Measurements from ENCODE around the gene KRTAP1-1.
"Not testable (repeated sequence)": the region's sequence is repeated elsewhere in the genome, so short reads cannot be mapped to it uniquely, and the experiment has no call there.

KRTAP1-1 gene

DNA sequence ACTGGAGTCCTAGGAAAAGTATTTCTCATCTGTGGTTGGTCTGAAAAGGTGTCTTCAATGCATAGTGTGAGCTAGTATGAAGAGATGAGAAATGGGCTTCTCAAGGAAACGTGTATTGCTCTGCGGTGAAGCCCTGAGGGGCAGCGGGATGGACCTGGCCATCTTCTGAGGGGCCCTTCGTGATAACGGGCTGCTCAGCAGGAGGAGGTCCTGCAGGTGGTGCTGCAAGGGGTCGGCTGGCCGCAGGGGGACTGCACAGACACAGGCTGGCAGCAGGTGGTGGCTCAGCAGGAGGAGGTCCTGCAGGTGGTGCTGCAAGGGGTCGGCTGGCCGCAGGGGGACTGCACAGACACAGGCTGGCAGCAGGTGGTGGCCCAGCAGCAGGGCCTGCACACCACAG lies 13.3 kb upstream of the KRTAP1-1 start:
- DNase-seq = not testable (repeated sequence)

DNA sequence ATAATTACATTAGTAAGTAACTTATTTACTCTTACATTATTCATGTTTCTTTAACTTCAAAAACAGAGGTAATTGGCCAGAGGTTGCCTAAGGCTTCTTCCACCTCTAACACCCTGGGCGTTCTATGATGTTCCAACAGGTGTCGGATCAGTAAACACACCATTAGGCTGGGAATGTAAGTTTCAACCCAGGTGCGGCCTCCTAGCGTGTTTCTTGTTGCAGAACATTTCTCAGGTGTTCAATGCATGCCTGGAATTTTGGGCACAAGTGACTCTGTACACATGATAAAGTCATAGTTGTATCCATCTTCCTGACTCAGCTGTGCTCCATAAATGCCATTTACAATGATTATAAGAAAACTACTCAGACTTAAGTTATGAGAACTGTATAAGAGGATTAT lies 12.8 kb upstream of the KRTAP1-1 start:
- DNase-seq = no peak

DNA sequence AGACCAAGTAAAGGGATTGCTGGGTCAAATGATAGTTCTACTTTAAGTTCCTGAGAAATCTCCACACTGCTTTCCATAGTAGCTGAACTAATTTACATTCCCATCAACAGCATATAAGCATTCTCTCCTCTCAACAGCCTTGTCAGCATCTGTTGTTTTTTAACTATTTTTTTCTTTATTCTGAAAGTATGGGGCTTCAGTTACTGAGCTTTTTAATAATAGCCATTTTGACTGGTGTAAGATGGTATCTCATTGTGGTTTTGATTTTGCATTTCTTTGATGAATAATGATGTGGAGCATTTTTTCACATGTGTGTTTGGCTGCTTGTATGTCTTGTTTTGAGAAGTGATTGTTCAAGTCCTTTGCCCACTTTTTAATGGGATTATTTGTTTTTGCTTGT lies 11.3 kb upstream of the KRTAP1-1 start:
- DNase-seq = no peak

DNA sequence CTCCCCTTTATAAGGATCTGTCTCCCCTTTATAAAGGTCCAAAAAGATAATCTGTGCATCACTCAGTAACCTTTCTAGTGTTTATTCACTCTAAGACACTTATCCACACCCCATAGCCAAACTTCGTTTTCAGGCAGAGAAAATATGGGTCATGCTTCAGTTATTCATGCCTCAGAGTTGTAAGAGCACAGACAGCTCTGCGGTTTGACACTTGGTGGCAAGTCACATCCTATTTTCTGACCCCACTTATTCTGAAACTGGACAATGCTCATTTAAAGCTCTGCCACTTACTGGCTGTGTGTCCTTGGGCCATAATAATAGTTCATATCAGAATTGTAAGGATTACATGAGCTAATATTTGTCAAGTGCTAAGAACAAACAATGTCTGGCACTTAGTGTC lies 7.9 kb upstream of the KRTAP1-1 start:
- no peak for DNase-seq

DNA sequence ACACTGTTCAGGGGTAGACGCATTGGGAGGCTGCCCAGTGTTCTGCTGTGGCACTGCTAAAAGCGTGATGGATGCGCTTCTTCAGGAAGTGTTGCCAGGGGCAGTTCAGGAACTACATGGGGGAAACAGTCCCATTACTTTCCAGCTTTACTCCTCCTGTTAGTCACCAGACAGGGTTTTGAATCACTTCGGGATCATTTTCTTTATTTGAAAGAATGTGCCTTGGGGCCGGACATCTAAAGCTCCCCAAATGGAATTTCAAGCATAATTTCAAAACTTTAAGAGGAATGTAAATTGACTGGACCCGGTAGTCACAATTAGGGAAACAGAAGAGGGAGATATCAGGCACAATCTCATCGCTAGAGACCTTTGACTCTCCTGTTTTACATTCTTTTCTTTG lies 7.2 kb upstream of the KRTAP1-1 start:
- DNase-seq = no peak

DNA sequence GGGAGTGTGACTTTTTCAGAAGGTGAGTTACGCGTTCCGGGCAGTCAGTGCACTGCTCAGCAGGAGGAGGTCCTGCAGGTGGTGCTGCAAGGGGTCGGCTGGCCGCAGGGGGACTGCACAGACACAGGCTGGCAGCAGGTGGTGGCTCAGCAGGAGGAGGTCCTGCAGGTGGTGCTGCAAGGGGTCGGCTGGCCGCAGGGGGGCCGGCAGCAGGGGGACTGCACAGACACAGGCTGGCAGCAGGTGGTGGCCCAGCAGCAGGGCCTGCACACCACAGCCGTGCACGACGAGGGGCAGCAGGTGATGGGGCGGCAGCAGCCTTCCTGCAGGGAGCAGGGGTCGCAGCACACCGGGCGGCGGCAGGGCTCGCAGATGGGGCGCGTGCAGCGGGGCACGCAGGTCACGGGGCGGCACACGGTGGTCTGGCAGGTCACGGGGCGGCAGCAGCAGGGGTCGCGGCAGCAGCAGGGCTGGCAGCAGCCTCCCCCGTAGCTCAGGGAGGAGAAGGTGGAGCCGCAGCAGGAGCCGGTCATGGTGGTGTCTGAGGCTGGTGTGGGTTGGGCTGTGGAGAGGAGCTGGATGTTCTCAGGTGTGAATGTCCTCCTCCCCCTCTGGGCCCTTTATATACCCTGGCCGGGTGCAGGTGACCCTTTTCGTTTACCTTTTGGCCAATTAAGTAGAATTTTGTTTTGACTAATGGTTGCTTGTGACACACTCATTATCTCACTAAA lies 5.7 kb upstream of the KRTAP1-1 start, which contains the start of gene KRTAP2-1:
Gene KRTAP2-1, minus strand, starts transcription at position 582 of the 731 bp plus-strand sequence. Its CDS starts 49 bp downstream, at position 533.
- not testable (repeated sequence) for DNase-seq

DNA sequence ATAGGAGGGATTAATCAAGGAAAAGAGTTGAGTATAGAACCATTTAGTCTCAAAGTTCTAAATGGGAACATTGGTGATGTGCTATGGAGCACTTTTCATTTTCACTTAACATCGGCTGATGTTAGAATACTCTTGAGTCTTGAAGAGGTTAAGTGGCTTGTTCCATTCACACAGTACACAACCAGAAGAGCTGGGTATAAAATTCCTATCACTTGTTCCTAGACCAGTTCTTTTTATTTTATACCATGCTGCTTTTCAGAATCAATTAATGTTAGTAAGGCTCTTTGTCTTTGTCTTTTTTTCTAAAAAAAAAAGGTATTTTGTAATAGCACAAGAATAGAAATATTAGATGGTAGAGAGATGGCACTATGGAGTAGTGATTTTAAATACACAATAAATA lies 1.7 kb upstream of the KRTAP1-1 start:
- no peak for DNase-seq

DNA sequence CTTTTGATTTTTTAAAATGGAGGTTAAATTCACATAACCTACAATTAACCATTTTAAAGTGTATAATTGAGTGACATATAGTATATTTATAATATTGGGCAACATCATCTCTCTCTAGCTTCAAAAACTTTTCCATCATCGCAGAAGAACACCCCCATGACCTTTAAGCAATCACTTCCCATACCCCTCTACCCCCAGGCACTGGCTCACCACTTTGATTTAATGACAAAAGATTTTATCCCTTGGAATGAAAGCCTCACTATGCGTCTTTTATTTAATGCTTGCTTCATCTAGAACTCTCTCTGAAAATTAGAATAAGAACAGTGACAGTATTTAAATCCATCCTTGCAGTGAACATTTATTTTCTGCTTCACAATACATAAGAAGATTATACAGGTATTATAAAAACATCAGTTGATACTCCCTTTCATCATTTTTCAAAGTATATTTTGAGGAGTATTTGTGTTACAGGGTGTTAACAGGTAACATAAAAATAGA lies 3.3 kb downstream of the KRTAP1-1 start:
- DNase-seq = no peak

DNA sequence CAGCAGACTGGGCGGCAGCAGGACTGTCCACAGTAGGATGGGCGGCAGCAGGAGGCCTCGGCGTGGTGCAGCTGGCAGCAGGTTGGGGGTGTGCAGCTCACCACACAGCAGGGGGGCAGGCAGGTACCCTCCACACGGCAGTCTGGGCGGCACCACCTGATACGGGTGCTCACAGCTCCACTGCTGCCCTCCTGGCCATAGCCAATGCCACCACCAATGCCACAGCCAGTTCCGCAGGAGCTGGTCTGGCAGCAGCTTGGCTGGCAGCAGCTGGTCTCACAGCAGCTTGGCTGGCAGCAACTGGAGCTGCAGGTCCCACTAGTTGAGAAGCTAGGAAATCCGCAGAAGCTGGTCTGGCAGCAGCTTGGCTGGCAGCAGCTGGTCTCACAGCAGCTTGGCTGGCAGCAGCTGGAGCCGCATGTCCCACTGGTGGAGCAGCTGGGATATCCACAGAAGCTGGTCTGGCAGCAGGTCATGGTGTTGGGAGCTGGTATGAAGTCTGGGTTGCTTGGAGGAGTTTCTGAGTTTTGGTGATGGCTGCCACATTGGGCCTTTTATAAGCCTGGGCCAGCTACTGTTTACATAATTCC lies 6.8 kb downstream of the KRTAP1-1 start, which contains the start of gene KRTAP1-3:
Gene KRTAP1-3, minus strand, starts transcription at position 529 of the 590 bp plus-strand sequence. Its CDS starts 53 bp downstream, at position 476.
- not testable (repeated sequence) for DNase-seq

DNA sequence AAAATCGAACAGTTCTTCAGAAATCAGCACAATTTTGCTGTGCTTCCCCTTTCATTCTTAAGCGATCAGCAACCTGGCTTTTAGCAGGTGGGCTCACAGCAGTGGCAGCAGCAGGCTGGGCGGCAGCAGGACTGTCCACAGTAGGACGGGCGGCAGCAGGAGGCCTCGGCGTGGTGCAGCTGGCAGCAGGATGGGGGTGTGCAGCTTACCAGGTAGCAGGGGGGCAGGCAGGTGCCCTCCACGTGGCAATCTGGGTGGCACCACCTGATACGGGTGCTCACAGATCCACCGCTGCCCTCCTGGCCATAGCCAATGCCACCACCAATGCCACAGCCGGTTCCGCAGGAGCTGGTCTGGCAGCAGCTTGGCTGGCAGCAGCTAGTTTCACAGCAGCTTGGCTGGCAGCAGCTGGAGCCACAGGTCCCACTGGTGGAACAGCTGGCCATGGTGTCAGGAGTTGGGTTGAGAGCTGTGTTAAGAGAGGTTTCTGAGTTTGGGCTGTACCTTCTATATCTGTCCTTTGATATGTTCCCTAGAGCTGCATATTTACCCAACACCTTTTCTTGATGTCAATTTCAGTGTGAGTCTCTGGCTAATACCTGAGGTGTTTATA lies 11.5 kb downstream of the KRTAP1-1 start, which contains the start of gene KRTAP1-4:
Gene KRTAP1-4, minus strand, starts transcription at position 563 of the 613 bp plus-strand sequence. Its CDS starts 117 bp downstream, at position 446.
- no peak for DNase-seq

DNA sequence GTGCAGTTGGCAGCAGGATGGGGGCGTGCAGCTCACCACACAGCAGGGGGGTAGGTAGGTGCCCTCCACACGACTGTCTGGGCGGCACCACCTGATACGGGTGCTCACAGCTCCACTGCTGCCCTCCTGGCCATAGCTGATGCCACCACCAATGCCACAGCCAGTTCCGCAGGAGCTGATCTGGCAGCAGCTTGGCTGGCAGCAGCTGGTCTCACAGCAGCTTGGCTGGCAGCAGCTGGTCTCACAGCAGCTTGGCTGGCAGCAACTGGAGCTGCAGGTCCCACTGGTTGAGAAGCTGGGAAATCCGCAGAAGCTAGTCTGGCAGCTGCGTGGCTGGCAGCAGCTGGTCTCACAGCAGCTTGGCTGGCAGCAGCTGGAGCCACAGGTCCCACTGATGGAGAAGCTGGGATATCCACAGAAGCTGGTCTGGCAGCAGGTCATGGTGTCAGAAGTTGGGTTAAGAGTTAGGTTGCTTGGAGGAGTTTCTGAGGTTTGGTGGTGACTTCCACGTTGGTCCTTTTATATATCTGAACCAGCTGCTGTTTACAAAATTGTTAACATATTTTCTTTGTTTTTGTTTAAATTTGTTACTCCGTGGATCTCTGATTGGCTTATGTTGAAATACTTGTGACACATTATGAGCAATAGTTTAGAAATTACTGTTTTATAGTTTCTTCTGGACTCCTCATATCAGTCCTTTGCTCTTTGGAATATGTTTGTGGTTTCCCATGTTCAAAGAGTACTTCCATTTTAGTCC lies 14.4 kb downstream of the KRTAP1-1 start, which contains the start of gene KRTAP1-5:
Gene KRTAP1-5, minus strand, starts transcription at position 494 of the 757 bp plus-strand sequence. Its CDS starts 53 bp downstream, at position 441.
- DNase-seq = no peak

DNA sequence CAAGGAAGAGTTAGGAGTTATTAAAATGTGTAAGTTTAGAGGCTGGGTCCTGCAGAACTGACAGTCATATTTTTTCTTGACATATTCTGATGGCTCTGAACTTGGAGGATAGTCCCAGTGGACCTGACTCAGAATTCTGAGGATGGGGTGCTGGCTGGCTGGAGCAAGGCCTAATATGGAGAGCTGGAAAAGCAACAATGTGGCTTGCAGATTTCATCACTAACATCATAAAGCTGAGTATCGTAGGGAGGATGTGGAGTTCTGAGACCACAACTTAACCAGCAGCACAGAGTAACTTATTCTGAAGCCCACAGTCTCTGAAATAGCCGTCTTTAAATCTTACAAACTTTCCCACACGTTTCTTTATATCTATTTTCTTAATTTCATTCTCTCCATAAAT lies 16.6 kb downstream of the KRTAP1-1 start:
- no peak for DNase-seq

DNA sequence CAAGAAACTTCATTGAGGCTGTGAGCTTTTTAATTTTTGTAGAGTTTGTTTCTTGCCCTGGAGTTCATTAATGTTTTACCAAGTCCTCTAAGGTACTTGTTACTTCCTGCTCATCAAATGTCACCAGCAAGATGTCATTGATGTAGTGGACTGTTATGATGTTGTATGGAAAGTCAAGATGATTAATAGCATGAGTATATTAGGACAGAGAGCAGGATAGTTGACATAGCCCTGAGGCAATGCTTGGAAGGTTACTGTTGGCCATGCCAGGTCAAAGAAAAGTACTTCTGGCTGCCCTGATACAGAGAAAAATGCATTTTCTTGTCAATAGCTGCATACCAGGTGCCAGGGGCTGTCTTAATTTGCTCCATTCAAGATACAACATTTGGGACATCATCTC lies 20.9 kb downstream of the KRTAP1-1 start:
- no peak for DNase-seq

DNA sequence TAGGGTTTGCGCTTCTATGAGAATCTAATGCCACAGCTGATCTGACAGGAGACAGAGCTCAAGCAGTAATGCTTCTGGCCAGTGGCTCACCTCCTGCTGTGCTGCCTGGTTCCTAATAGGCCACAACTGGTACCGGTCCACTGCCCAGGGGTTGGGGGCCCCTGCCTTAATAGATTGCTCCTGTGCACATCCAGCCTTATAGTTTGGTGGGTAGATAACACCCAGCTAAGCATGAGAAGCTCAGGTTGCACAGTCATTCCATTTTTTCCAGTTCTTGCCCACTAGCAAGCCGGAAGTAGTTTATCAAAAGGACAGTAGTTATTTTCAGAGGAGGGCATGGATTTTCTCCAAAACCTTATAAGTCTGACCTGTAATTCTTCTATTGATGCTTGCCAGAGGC lies 21.8 kb downstream of the KRTAP1-1 start:
- no peak for DNase-seq

DNA sequence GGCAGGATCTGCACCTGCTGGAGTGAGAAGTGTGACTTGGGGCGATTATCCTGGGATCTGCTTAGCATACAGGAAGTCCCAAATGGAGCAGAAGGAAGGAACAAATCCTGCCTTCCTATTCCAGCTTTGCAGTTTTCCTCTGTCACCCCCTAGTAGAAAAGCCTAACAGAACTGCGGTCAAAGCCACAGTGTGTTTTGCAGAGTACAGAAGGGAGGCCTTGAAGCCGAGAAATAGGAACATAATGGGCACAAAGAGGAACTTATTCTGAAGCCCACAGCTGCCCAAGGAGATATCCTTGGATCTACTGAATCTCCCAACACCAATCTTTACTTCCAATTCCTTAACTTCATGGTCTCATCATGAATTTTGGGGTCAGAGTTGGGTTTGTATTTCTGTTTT lies 22.7 kb downstream of the KRTAP1-1 start:
- no peak for DNase-seq

DNA sequence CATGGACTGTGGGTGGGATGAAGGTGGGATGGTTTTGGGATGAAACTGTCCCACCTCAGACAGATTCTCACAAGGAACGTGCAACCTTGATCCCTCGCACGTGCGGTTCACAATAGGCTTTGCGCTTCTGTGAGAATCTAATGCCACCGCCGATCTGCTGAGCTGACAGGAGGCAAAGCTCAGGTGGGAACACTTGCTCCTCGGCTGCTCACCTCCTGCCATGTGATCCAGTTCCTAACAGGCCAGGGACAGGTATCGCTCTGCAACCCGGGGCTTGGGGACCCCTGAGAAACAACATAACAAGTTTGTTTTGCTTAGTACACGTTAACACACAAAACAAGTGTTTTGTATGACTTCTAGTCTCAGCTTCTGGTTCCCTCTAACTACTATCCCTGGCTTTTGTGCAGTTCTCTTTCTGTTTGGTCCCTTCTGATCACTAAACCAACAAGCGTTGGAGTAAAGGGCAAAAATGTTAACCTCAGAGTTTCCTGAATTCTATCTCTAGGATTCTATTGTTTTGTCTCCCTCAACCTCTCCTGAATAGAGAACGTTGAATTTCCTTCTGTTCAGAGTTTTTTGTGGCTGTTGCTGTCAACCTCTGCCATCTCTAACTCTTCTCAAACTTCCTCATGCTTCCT lies 24.6 kb downstream of the KRTAP1-1 start:
- no peak for DNase-seq

DNA sequence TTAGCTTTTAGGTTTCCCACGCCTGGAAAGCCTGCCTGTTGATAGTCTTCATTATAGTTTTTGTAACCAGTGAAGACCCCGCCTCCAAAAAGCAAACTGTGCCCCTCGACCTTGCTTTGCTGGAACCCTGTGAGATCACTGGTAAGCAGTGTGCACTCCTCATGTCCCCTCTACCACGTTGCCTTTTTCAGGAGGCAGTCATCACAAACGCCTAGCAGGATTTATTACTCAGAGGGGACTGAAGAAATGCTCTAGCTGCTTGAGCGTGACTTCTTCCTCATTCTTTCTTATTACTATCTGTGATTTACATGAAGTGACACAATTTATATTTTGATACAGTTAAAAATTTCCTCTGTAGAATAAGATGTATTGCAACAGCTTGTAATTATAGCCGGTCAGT lies 25.8 kb downstream of the KRTAP1-1 start:
- no peak for DNase-seq

DNA sequence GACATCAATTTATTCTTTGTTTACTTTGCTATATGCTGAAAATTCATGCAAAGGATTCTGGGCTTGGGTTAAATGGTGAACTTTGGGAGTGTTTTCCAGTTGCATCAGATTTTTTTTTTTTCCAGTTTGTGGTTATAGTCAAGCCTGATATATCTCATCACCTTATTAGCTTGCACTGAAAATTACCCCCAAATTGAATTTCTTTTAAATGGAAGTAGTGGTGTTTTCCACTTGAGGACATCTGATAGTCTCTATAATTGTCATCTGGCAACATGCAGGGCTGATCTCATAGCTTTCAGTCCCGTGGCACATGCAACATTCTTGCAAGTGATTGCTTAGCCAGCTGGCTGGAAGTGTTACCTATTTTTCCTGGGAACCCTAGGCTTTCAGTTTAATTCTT lies 27.6 kb downstream of the KRTAP1-1 start:
- DNase-seq = no peak

DNA sequence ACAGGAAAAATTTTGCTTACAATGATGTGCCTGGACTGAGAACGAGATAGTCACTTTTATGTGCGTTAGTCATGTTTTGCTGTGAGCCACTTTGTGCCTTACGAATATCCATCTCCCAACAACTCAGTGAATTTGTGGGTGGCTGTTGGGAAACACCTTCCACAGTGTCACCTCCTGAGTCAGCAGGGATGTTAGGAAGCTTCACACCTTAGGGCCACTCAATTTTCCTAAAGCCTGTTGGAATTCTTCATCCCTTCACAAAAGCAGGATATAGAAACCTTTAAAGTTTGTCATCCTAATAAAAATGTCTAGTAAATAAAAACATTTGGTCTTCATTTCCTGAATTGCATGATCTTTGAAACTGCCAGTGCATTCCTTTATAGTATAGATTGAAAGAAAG lies 28.1 kb downstream of the KRTAP1-1 start:
- no peak for DNase-seq

DNA sequence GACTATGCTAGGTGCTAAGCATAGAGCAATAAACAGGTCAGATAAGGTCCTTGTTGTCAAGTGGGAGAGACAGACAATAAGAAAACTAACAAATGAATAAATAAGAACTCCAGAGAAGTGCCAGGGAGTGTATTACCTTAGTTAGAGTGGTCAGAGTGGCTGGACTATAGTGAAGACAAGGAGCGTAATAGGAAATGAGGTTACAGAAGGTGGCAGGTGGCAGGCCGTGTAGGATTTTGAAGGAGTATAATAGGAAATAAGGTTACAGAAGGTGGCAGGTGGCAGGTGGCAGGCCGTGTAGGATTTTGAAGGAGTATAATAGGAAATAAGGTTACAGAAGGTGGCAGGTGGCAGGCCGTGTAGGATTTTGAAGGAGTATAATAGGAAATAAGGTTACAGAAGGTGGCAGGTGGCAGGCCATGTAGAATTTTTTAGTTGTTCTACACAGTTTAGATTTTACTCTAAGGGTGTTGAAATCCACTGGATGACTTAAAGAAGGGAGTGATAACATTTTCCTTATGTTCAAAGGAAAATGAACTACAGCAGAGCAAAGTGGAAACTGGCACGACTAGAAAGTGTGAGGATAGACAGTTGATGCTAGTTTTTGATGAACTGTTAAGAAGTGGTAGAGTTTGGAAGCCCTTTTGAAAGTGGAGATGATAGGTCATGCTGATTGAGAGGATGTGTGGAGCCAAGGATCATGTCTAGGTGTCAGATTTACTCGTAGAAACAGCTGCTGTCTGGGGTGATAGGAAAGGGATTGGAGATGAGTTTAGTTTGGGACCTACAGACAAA lies 28.7 kb downstream of the KRTAP1-1 start:
- no peak for DNase-seq

DNA sequence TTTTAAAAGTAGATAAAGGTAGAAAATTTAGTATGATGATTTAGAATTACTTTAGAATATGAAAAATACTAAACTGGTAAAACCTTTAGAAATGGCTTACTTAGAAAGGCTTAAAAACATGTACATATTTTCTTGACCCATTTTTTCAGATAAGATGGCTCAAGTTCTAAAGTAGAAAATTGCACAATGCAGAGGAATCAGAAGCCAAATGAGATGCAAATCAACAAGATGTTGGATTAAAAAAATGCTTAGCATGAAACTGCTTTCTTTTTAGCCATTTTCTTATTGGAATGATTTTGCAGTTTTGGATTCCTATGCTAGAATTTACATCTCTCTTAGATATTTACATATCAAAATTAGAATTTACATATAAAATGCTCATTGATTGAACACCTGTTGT lies 30.8 kb downstream of the KRTAP1-1 start:
- DNase-seq = no peak

DNA sequence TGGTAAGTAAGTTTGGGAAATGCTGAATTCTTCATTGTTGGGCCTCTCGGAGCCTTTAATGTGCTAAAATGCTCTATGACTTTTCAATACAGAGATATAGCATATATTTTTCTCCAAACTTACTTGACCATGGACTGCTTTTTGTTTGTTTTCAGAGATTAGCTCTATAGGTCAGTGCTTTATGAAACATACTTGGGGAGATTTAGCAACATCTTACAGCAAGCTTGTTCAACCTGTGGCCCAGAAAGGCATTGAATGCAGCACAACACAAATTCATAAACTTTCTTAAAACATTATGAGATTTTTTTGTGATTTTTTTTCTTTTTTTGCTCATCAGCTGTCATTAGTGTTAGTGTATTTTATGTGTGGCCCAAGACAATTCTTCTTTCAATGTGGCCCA lies 31.3 kb downstream of the KRTAP1-1 start:
- no peak for DNase-seq

All from NCI-H1417 treated with DMSO at 0.1 percent for 48 hours (cell line).